Thyroid gland (tissue), 4 donors: Measurements from ENCODE around the gene DCDC2.
"Not testable (repeated sequence)": the region's sequence is repeated elsewhere in the genome, so short reads cannot be mapped to it uniquely, and the experiment has no call there.

Experiments used
- CTCF ChIP-seq, 6 experiments: fragments of 200-600 bp in 3 of 6; fragments of 450-650 bp in 3 of 6; sonication (generic) in 3 of 6; IDR thresholded peaks; one replicate each; pipeline ENCODE4 v1.5.1; 2016 to 2019; ENCODE audit warnings: antibody characterized with exemption in 6 of 6, mild to moderate bottlenecking in 2 of 6, inconsistent platforms in 1 of 6, moderate library complexity in 1 of 6
- POLR2A ChIP-seq, 2 donors: fragments of 450-650 bp; IDR thresholded peaks; one replicate each; pipeline ENCODE4 v1.6.1; 2017; ENCODE audit warnings: antibody characterized with exemption in 2 of 2, mild to moderate bottlenecking in 2 of 2, moderate library complexity in 1 of 2

- TF ChIP-seq CTCF, POLR2A (IDR thresholded peaks at IDR 0.05): not testable (repeated sequence)
Observed at GRCh38 chr6:24365103-24365633, 7.3 kb upstream of the DCDC2 start.
